NB4 (cell line): ENCODE results near the gene ANXA9.

Experiments used
- CTCF ChIP-seq: IDR thresholded peaks from one replicate; pipeline ENCODE4 v1.5.1; 2012; ENCODE audit warnings: low read depth, low read length
- MAX ChIP-seq: IDR thresholded peaks from 2 replicates; pipeline ENCODE4 v1.6.1; 2011; ENCODE audit warnings: low read depth, low read length

GRCh38 chr1:150970808-150971582 is 11.1 kb upstream of the ANXA9 start:
- no peak for TF ChIP-seq MAX
- no peak for TF ChIP-seq CTCF
